NCI-H146 treated with DMSO at 0.1 percent for 48 hours (cell line): ENCODE data around the gene TRIM68.

Experiments
- DNase-seq: peaks from one replicate; lab custom pipeline; 2025; ENCODE audit not compliant: unreplicated experiment; lab: John Stamatoyannopoulos, UW

The TRIM68 gene

GRCh38 chr11:4606231-4607015, 1.6 kb downstream of the TRIM68 start:
- no peak for DNase-seq

GRCh38 chr11:4605057-4605456, 3.0 kb downstream of the TRIM68 start:
- DNase-seq: no peak

- DNase-seq: no peak
These were observed 14.3 kb downstream of the TRIM68 start, which contains the start of gene OR52I1 for GRCh38 chr11:4593739-4594138. OR52I1 (plus strand) TSS chr11:4594039; CDS start chr11:4594039, 0 bp downstream.

GRCh38 chr11:4589017-4589416, 19.0 kb downstream of the TRIM68 start:
- DNase-seq: no peak

GRCh38 chr11:4581443-4581842, 26.6 kb downstream of the TRIM68 start, which contains the start of gene OR52I2:
OR52I2 (plus strand) TSS chr11:4581743.
- no peak for DNase-seq

GRCh38 chr11:4580124-4580523, 27.9 kb downstream of the TRIM68 start:
- no peak for DNase-seq

GRCh38 chr11:4578624-4579023, 29.4 kb downstream of the TRIM68 start:
- no peak for DNase-seq

GRCh38 chr11:4577761-4578160, 30.3 kb downstream of the TRIM68 start:
- DNase-seq: no peak

- DNase-seq: no peak
These were observed 31.2 kb downstream of the TRIM68 start for GRCh38 chr11:4576880-4577279.

GRCh38 chr11:4569075-4569474, 39.0 kb downstream of the TRIM68 start:
- DNase-seq: no peak

- DNase-seq: no peak
These were observed 42.7 kb downstream of the TRIM68 start for GRCh38 chr11:4565371-4565770.

- DNase-seq: no peak
These were observed 47.6 kb downstream of the TRIM68 start for GRCh38 chr11:4560467-4560866.

GRCh38 chr11:4559527-4560440, 48.2 kb downstream of the TRIM68 start:
- no peak for DNase-seq

GRCh38 chr11:4551346-4551979, 56.6 kb downstream of the TRIM68 start:
- no peak for DNase-seq
